Mesendoderm (in vitro differentiated cells): ENCODE results near the gene HSD11B1L.

Experiments used
- DNase-seq: peaks from one replicate; pipeline ENCODE4 v3.0.0; 2013
- H2AK5ac ChIP-seq: 2 replicates; pipeline ENCODE4 v1.6.1; 2013; ENCODE audit warnings: low read length, inconsistent platforms
- H2BK120ac ChIP-seq: 2 replicates; pipeline ENCODE4 v1.6.1; 2013; ENCODE audit warnings: low read depth, mild to moderate bottlenecking, low read length, moderate library complexity, mixed read lengths
- H2BK15ac ChIP-seq: replicated peaks from 2 replicates; pipeline ENCODE4 v1.6.1; 2013; ENCODE audit warnings: low read depth, mild to moderate bottlenecking, moderate library complexity
- H2BK5ac ChIP-seq: 2 replicates; pipeline ENCODE4 v1.6.1; 2013; ENCODE audit warnings: low read length, inconsistent platforms
- H3K18ac ChIP-seq: 2 replicates; pipeline ENCODE4 v1.6.1; 2013; ENCODE audit warnings: mild to moderate bottlenecking, low read length, mixed read lengths
- H3K23ac ChIP-seq: one replicate; pipeline ENCODE4 v1.6.1; 2013; ENCODE audit warnings: low read length
- H3K27ac ChIP-seq: 2 replicates; pipeline ENCODE4 v1.5.1; 2013; ENCODE audit warnings: low read depth, mild to moderate bottlenecking, inconsistent platforms, low read length, moderate library complexity
- H3K27me3 ChIP-seq: 2 replicates; pipeline ENCODE4 v1.6.1; 2013; ENCODE audit warnings: low read length, control low read depth, mild to moderate bottlenecking, inconsistent platforms; ENCODE audit not compliant: insufficient read depth, poor library complexity
- H3K36me3 ChIP-seq: 2 replicates; pipeline ENCODE4 v1.6.1; 2013; ENCODE audit warnings: low read length, inconsistent platforms; ENCODE audit not compliant: control insufficient read depth, insufficient read depth
- H3K4ac ChIP-seq: one replicate; pipeline ENCODE4 v1.6.1; 2013; ENCODE audit warnings: low read depth, mild to moderate bottlenecking, low read length, moderate library complexity
- H3K4me1 ChIP-seq: 2 replicates; pipeline ENCODE4 v1.6.1; 2013; ENCODE audit warnings: low read depth, low read length, inconsistent platforms; ENCODE audit not compliant: control insufficient read depth
- H3K4me2 ChIP-seq: 2 replicates; pipeline ENCODE4 v1.6.1; 2013; ENCODE audit warnings: low read length
- H3K4me3 ChIP-seq: 2 replicates; pipeline ENCODE4 v1.5.1; 2013; ENCODE audit warnings: mild to moderate bottlenecking, low read length
- H3K56ac ChIP-seq: one replicate; pipeline ENCODE4 v1.6.1; 2013; ENCODE audit warnings: low read length
- H3K79me1 ChIP-seq: 2 replicates; pipeline ENCODE4 v1.6.1; 2013; ENCODE audit warnings: low read length, inconsistent platforms
- H3K79me2 ChIP-seq: 2 replicates; pipeline ENCODE4 v1.6.1; 2013; ENCODE audit warnings: mild to moderate bottlenecking, low read length; ENCODE audit not compliant: control insufficient read depth, insufficient read depth
- H3K9ac ChIP-seq: 2 replicates; pipeline ENCODE4 v1.6.1; 2013; ENCODE audit warnings: low read length, inconsistent platforms
- H4K5ac ChIP-seq: one replicate; pipeline ENCODE4 v1.6.1; 2013; ENCODE audit warnings: low read length
- H4K8ac ChIP-seq: one replicate; pipeline ENCODE4 v1.6.1; 2013; ENCODE audit warnings: low read depth, mild to moderate bottlenecking, control low read depth, low read length, moderate library complexity
- WGBS: extraction: QIAGEN DNeasy Blood & Tissue Kit; methylation state at CpG from one replicate; pipeline ENCODE4 v1.1.7; 2013; ENCODE audit warnings: low lambda C conversion rate, missing lambda C conversion rate; ENCODE audit not compliant: insufficient coverage; ENCODE audit errors: extremely low coverage; 5-methylcytosine and 5-hydroxymethylcytosine counted together

HSD11B1L gene

GRCh38 chr19:5690125-5690954 is 9.5 kb downstream of the HSD11B1L start, which contains the start of gene RPL36:
RPL36 (plus strand) TSS chr19:5690295; CDS start chr19:5690508, 213 bp downstream.
- Histone ChIP-seq H3K18ac (peak within 1 kb of the TSS; percentile 52), H3K23ac (peak within 1 kb of the TSS; percentile 81), H2BK5ac (peak within 1 kb of the TSS; percentile 86), H4K5ac (no peak within 1 kb of the TSS), H3K4ac (peak within 1 kb of the TSS; percentile 74), H2BK120ac (no peak within 1 kb of the TSS), H3K56ac (peak within 1 kb of the TSS; percentile 100), H3K4me3 (peak within 1 kb of the TSS; percentile 50), H3K36me3 (peaks cover 16% of the 10 kb centered on the region), H3K79me1 (peaks cover 12% of the 10 kb centered on the region), H3K9ac (peak within 1 kb of the TSS; percentile 99), H3K27ac (peak within 1 kb of the TSS; percentile 24), H3K4me2 (peak within 1 kb of the TSS; percentile 64), H2BK15ac (no peak within 1 kb of the TSS), H4K8ac (no peak within 1 kb of the TSS), H2AK5ac (peak within 1 kb of the TSS; percentile 89), H3K4me1 (no peaks in the 10 kb centered on the region), H3K27me3 (no peaks in the 10 kb centered on the region), H3K79me2 (peaks cover 37% of the 10 kb centered on the region)
- whole genome bisulfite sequencing: no CpG with 5 or more reads among the region's 73 CpGs
- DNase-seq: peak; percentile 97

GRCh38 chr19:5690955-5691821 is 10.4 kb downstream of the HSD11B1L start:
- Histone ChIP-seq H3K4me3 (peak overlapping the region; percentile 50), H2BK5ac (no peak overlapping the region), H3K9ac (peak overlapping the region; percentile 99), H3K18ac (no peak overlapping the region), H3K27me3 (no peaks in the 10 kb centered on the region), H4K8ac (no peak overlapping the region), H3K27ac (no peak overlapping the region), H4K5ac (no peak overlapping the region), H3K23ac (peak overlapping the region; percentile 80), H3K4ac (peak overlapping the region; percentile 74), H2BK15ac (no peak overlapping the region), H3K4me2 (peak overlapping the region; percentile 64), H3K79me2 (peaks cover 37% of the 10 kb centered on the region), H2AK5ac (no peak overlapping the region), H3K79me1 (peaks cover 12% of the 10 kb centered on the region), H3K4me1 (no peaks in the 10 kb centered on the region), H3K36me3 (peaks cover 16% of the 10 kb centered on the region), H3K56ac (peak overlapping the region; percentile 100), H2BK120ac (no peak overlapping the region)
- DNase-seq: no peak
- no CpG with 5 or more reads among the region's 54 CpGs for WGBS

DNA sequence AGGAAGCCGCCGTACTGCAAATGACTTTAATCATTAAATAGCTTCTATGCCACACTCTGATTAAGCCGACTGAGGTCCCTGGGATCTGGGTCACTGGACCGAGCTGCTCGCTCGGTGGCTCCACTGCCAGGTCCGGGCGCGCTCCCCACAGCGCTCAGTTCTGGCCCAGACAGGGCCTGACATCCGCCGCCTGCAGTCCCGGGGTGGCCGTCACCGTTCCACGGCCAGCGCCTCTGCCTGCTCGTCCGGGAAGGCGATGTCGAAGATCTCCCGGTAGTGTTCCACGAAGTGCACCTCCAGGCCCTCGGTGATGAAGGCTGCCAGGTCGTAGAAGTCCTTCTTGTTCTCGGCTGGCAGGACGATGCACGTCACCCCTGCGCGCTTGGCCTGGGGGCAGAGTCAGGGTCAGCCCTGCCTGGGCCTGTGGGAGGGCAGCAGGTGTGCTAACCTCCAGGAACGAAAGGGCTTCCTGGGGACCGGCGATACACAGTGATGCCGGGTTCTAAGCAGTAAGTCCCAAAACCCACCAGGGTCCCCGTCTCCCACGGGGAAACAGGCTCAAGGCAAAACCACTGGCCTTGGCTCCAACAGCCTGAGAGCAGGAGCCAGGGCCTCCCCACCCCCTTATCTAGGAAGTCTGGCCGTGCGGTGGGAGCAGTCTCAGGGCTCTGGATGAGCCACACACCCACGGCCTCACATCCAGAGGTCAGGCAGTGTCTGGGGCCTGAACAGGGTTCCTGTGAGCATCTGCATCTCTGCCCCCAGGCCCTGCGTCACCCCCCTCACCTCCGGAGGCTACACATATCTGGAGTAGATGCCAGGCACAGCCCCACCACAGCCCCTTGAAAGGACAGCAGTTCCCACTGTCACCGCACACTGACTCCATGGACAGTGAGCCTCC is 11.2 kb downstream of the HSD11B1L start:
- no peaks in the 10 kb centered on the region for H3K27me3 ChIP-seq
- H3K36me3 ChIP-seq: peaks cover 16% of the 10 kb centered on the region
- peaks cover 12% of the 10 kb centered on the region for H3K79me1 ChIP-seq
- peak overlapping the region; percentile 64 for H3K4me2 ChIP-seq
- H3K18ac ChIP-seq: no peak overlapping the region
- no peak overlapping the region for H2BK120ac ChIP-seq
- no peak overlapping the region for H4K8ac ChIP-seq
- peaks cover 37% of the 10 kb centered on the region for H3K79me2 ChIP-seq
- H2BK5ac ChIP-seq: no peak overlapping the region
- H2BK15ac ChIP-seq: no peak overlapping the region
- no peaks in the 10 kb centered on the region for H3K4me1 ChIP-seq
- WGBS: no CpG with 5 or more reads among the region's 42 CpGs
- peak overlapping the region; percentile 100 for H3K56ac ChIP-seq
- H2AK5ac ChIP-seq: no peak overlapping the region
- no peak overlapping the region for H4K5ac ChIP-seq
- DNase-seq: no peak
- no peak overlapping the region for H3K27ac ChIP-seq
- peak overlapping the region; percentile 99 for H3K9ac ChIP-seq
- H3K4me3 ChIP-seq: no peak overlapping the region
- H3K23ac ChIP-seq: peak overlapping the region; percentile 80
- H3K4ac ChIP-seq: no peak overlapping the region

GRCh38 chr19:5692723-5693194 is 11.9 kb downstream of the HSD11B1L start:
- H3K4ac ChIP-seq: no peak overlapping the region
- peaks cover 12% of the 10 kb centered on the region for H3K79me1 ChIP-seq
- no peak overlapping the region for H3K18ac ChIP-seq
- H3K79me2 ChIP-seq: peaks cover 37% of the 10 kb centered on the region
- no peak overlapping the region for H3K9ac ChIP-seq
- no peak overlapping the region for H2AK5ac ChIP-seq
- no peak overlapping the region for H2BK5ac ChIP-seq
- no peak overlapping the region for H2BK15ac ChIP-seq
- no CpG with 5 or more reads among the region's 7 CpGs for WGBS
- peak overlapping the region; percentile 42 for H3K56ac ChIP-seq
- H3K36me3 ChIP-seq: peaks cover 16% of the 10 kb centered on the region
- H3K4me3 ChIP-seq: no peak overlapping the region
- DNase-seq: no peak
- H3K4me1 ChIP-seq: no peaks in the 10 kb centered on the region
- H3K27ac ChIP-seq: no peak overlapping the region
- no peak overlapping the region for H3K4me2 ChIP-seq
- H2BK120ac ChIP-seq: no peak overlapping the region
- peak overlapping the region; percentile 45 for H3K23ac ChIP-seq
- no peaks in the 10 kb centered on the region for H3K27me3 ChIP-seq
- no peak overlapping the region for H4K8ac ChIP-seq
- H4K5ac ChIP-seq: no peak overlapping the region
